Measurements from ENCODE around the gene NR3C2. TPM values are rescaled to one million over a fixed set of nuclear protein-coding genes. Genes with fewer than 3 reads are reported as not detected.

NR3C2 gene
- total RNA-seq, 1 donor from 2014 or later = 0.54 TPM

GRCh38 chr4:148041606-148042329 is 400.4 kb downstream of the NR3C2 start:
- H3K27me3 Mint-ChIP-seq (ENCODE audit: unreplicated experiment) = no peaks in the 10 kb centered on the region
- H3K36me3 Mint-ChIP-seq (ENCODE audit: low read depth, unreplicated experiment) = no peaks in the 10 kb centered on the region
- no peaks in the 10 kb centered on the region for H3K9me3 Mint-ChIP-seq (ENCODE audit: unreplicated experiment)
- H3K4me1 Mint-ChIP-seq (ENCODE audit: unreplicated experiment) = no peaks in the 10 kb centered on the region
- H3K4me3 Mint-ChIP-seq (ENCODE audit: unreplicated experiment) = no peak overlapping the region
- DNase-seq (ENCODE audit: low spot score) = no peak
- no peak overlapping the region for H3K27ac Mint-ChIP-seq (ENCODE audit: unreplicated experiment)
- TF ChIP-seq CTCF (IDR thresholded peaks at IDR 0.05; ENCODE audit: unreplicated experiment) = no peak

GRCh38 chr4:148034813-148035212 is 407.4 kb downstream of the NR3C2 start:
- DNase-seq (ENCODE audit: low spot score) = no peak
- H3K4me3 Mint-ChIP-seq (ENCODE audit: unreplicated experiment) = no peak overlapping the region
- no peak for TF ChIP-seq CTCF (IDR thresholded peaks at IDR 0.05; ENCODE audit: unreplicated experiment)
- H3K27me3 Mint-ChIP-seq (ENCODE audit: unreplicated experiment) = no peaks in the 10 kb centered on the region
- no peak overlapping the region for H3K27ac Mint-ChIP-seq (ENCODE audit: unreplicated experiment)
- H3K9me3 Mint-ChIP-seq (ENCODE audit: unreplicated experiment) = no peaks in the 10 kb centered on the region
- no peaks in the 10 kb centered on the region for H3K4me1 Mint-ChIP-seq (ENCODE audit: unreplicated experiment)
- H3K36me3 Mint-ChIP-seq (ENCODE audit: low read depth, unreplicated experiment) = no peaks in the 10 kb centered on the region

- DNase-seq (ENCODE audit: low spot score) = no peak
- H3K27ac Mint-ChIP-seq (ENCODE audit: unreplicated experiment) = no peak overlapping the region
- H3K9me3 Mint-ChIP-seq (ENCODE audit: unreplicated experiment) = no peaks in the 10 kb centered on the region
- TF ChIP-seq CTCF (IDR thresholded peaks at IDR 0.05; ENCODE audit: unreplicated experiment) = no peak
- H3K4me3 Mint-ChIP-seq (ENCODE audit: unreplicated experiment) = no peak overlapping the region
- H3K27me3 Mint-ChIP-seq (ENCODE audit: unreplicated experiment) = peaks cover 2% of the 10 kb centered on the region
- no peaks in the 10 kb centered on the region for H3K36me3 Mint-ChIP-seq (ENCODE audit: low read depth, unreplicated experiment)
- H3K4me1 Mint-ChIP-seq (ENCODE audit: unreplicated experiment) = no peaks in the 10 kb centered on the region
Observed at GRCh38 chr4:148030193-148030873, 411.9 kb downstream of the NR3C2 start.

GRCh38 chr4:148029781-148030180 is 412.4 kb downstream of the NR3C2 start:
- no peak for DNase-seq (ENCODE audit: low spot score)
- Mint-ChIP-seq H3K36me3 (ENCODE audit: low read depth, unreplicated experiment) (no peaks in the 10 kb centered on the region), H3K4me3 (ENCODE audit: unreplicated experiment) (no peak overlapping the region), H3K27me3 (ENCODE audit: unreplicated experiment) (peaks cover 2% of the 10 kb centered on the region), H3K9me3 (ENCODE audit: unreplicated experiment) (no peaks in the 10 kb centered on the region), H3K27ac (ENCODE audit: unreplicated experiment) (no peak overlapping the region), H3K4me1 (ENCODE audit: unreplicated experiment) (no peaks in the 10 kb centered on the region)
- TF ChIP-seq CTCF (IDR thresholded peaks at IDR 0.05; ENCODE audit: unreplicated experiment) = no peak
